ENCODE results near the gene SLC44A5.
"Not testable (repeated sequence)": the region's sequence is repeated elsewhere in the genome, so short reads cannot be mapped to it uniquely, and the experiment has no call there.

SLC44A5 gene

DNA sequence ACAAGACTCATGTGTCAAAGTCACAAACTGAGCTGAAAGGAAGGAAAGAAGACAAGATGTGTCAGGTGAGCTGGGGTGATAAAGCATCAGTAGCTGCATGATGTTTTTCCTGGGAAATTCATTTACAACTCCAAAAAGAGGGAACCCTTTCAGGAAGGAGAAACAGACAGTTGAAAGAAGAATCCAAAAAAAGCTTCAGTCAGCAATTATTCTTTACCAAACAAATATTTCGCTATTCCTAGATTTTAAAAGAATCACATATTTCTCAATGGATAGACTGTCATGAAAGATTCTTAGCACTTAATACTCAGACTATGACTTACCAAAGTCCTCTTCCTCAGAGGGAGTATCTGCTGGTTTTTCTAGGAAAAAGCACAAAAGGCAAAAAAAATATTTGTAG, 214.7 kb downstream of the SLC44A5 start:
- Histone ChIP-seq H3K9ac (ENCODE audit: low read length) (no peak overlapping the region), H3K36me3 (ENCODE audit: insufficient read depth, low read length) (no peaks in the 10 kb centered on the region), H3K27ac (ENCODE audit: low read depth, low read length) (no peak overlapping the region), H3K9me3 (ENCODE audit: low read length) (no peaks in the 10 kb centered on the region), H3K27me3 (ENCODE audit: control insufficient read depth in 1 of 2, insufficient read depth in 2 of 2, low read length in 2 of 2) (no peaks in the 10 kb centered on the region), H3K4me3 (ENCODE audit: low read depth in 1 of 2, low read length in 2 of 2) (no peak overlapping the region), H3K4me1 (ENCODE audit: insufficient read depth, low read length) (no peaks in the 10 kb centered on the region)

DNA sequence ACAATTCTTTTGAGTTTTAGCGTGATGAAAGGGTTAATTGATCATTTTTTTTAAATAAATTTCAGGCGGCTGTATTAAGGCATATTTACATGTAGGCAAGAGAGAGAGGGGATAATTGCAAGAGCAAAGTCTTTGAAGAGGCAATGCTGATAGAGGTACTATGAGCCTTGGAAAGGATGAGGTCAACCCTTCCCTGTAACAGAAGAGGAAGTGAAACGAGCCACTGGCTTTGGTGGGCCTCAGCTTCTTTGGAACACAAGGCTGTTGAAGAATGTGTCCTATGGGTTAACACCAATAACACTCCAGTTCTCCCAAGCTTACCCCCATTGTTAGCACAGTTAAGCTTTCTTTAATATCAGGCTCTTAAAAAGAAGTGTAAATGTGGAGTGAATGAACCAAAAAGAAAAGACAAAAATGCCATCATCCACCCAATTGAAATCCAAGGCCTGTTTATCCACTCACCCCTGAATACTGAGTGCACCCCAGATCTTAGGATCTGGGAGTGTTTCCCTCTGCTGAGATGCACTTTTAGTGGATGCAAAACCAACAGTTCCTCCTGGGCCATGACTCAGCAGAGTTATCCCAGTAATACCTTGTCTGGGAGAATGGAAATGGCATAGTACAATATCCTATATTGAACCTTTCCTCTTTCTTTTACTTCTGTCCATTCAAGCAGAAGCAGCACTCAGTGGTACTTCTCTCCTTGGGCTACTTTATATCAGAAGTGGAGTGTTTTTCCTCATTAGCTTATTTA, 216.4 kb downstream of the SLC44A5 start:
- no peaks in the 10 kb centered on the region for H3K9me3 ChIP-seq (ENCODE audit: low read length)
- H3K4me1 ChIP-seq (ENCODE audit: insufficient read depth, low read length) = no peaks in the 10 kb centered on the region
- H3K9ac ChIP-seq (ENCODE audit: low read length) = no peak overlapping the region
- no peaks in the 10 kb centered on the region for H3K27me3 ChIP-seq (ENCODE audit: control insufficient read depth in 1 of 2, insufficient read depth in 2 of 2, low read length in 2 of 2)
- no peak overlapping the region for H3K27ac ChIP-seq (ENCODE audit: low read depth, low read length)
- H3K36me3 ChIP-seq (ENCODE audit: insufficient read depth, low read length) = no peaks in the 10 kb centered on the region
- no peak overlapping the region for H3K4me3 ChIP-seq (ENCODE audit: low read depth in 1 of 2, low read length in 2 of 2)

DNA sequence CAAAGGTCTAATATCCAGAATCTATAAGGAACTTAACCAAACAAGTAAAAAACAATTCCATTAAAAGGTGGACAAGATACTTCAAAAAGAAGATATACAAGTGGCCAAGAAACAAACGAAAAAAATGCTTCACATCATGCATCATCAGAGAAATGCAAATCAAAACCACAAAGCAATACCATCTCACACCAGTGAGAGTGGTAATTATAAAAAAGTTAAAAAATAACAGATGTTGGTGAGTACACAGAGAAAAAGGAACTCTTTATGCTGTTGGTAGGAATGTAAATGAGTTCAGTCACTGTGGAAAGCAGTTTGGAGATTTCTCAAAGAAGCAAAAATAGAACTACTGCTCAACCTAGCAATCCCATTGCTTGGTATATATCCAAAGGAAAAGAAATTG, 218.6 kb downstream of the SLC44A5 start:
- H3K4me3 ChIP-seq (ENCODE audit: low read depth in 1 of 2, low read length in 2 of 2) = no peak overlapping the region
- no peak overlapping the region for H3K27ac ChIP-seq (ENCODE audit: low read depth, low read length)
- H3K9me3 ChIP-seq (ENCODE audit: low read length) = no peaks in the 10 kb centered on the region
- H3K9ac ChIP-seq (ENCODE audit: low read length) = no peak overlapping the region
- H3K36me3 ChIP-seq (ENCODE audit: insufficient read depth, low read length) = no peaks in the 10 kb centered on the region
- no peaks in the 10 kb centered on the region for H3K4me1 ChIP-seq (ENCODE audit: insufficient read depth, low read length)
- no peaks in the 10 kb centered on the region for H3K27me3 ChIP-seq (ENCODE audit: control insufficient read depth in 1 of 2, insufficient read depth in 2 of 2, low read length in 2 of 2)

DNA sequence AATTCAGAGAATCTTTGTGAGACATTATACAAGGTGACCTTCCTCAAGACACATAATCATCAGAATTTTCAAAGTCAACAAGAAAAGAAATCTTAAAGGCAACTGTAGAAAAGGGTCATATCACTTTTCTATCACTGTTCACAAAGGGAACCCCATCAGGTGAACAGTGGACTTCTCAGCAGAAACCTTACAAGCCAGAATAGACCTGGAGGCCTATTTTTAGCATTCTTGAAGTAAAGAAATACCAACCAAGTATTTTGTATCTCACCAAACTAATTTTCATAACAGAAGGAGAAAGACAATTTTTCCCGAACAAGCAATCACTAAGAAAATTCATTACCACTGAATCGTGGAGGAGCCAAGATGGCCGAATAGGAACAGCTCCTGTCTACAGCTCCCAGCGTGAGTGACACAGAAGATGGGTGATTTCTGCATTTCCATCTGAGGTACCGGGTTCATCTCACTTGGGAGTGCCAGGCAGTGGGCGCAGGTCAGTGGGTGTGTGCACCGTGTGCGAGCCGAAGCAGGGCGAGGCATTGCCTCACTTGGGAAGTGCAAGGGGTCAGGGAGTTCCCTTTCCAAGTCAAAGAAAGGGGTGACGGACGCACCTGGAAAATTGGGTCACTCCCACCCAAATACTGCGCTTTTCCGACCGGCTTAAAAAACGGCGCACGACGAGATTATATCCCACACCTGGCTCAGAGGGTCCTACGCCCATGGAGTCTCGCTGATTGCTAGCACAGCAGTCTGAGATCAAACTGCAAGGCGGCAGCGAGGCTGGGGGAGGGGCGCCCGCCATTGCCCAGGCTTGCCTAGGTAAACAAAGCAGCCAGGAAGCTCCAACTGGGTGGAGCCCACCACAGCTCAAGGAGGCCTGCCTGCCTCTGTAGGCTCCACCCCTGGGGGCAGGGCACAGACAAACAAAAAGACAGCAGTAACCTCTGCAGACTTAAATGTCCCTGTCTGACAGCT, 235.2 kb downstream of the SLC44A5 start:
- H3K27me3 ChIP-seq (ENCODE audit: control insufficient read depth in 1 of 2, insufficient read depth in 2 of 2, low read length in 2 of 2); H3K27ac ChIP-seq (ENCODE audit: low read depth, low read length); H3K9ac ChIP-seq (ENCODE audit: low read length); H3K9me3 ChIP-seq (ENCODE audit: low read length); H3K4me1 ChIP-seq (ENCODE audit: insufficient read depth, low read length); H3K4me3 ChIP-seq (ENCODE audit: low read depth in 1 of 2, low read length in 2 of 2); H3K36me3 ChIP-seq (ENCODE audit: insufficient read depth, low read length): not testable (repeated sequence)

DNA sequence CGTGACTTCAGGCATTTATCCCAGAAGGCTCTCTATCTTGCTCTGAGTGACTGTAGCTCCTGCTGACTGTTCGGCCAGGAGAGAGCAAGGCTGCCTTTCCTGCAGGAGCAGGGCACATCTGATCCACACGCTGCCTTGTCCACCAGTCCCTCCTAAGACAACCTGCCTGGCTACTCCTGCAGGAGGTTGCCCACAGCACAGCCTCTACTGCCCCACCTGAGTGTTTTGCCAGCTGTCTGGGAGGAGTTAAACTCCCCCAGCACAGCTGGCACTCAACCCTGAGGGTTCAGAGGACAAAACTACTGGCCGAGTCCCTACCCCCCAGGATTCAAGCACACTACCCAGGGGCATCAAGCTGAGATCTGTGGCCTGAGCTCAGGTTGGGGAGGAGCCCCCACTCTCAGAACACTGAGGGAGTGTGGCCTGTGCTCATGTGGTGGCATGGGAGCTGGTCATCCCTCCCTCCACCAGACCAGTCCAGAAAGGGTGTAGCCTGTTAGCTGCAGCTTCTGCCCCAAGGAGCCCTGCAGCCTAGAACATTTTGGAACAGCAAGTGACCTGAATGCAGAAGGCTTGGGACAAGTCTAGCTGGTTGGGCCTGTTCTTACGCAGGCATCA, 237.3 kb downstream of the SLC44A5 start:
- Histone ChIP-seq H3K4me3 (ENCODE audit: low read depth in 1 of 2, low read length in 2 of 2) (no peak overlapping the region), H3K27ac (ENCODE audit: low read depth, low read length) (no peak overlapping the region), H3K9me3 (ENCODE audit: low read length) (no peaks in the 10 kb centered on the region), H3K9ac (ENCODE audit: low read length) (no peak overlapping the region), H3K36me3 (ENCODE audit: insufficient read depth, low read length) (no peaks in the 10 kb centered on the region), H3K4me1 (ENCODE audit: insufficient read depth, low read length) (no peaks in the 10 kb centered on the region), H3K27me3 (ENCODE audit: control insufficient read depth in 1 of 2, insufficient read depth in 2 of 2, low read length in 2 of 2) (no peaks in the 10 kb centered on the region)

DNA sequence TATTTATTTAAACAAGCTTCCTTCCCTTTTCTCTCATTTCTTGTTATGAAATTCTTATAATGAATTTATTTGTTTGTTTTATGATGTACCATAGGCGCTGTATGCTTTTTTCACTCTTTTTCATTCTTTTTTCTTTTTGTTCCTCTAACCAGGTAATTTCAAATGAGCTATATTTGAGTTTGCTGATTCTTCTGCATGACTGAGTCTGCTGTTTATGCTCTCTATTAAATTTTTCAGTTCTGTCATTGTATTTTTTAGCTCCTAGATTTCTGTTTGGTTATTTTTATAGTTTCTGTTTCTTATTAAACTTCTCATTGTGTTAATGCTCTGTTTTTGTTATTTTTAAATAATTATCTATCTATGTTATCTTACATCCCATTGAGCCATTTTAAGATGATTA, 244.3 kb downstream of the SLC44A5 start:
- H3K9me3 ChIP-seq (ENCODE audit: low read length) = no peaks in the 10 kb centered on the region
- H3K27ac ChIP-seq (ENCODE audit: low read depth, low read length) = no peak overlapping the region
- H3K9ac ChIP-seq (ENCODE audit: low read length) = no peak overlapping the region
- no peaks in the 10 kb centered on the region for H3K36me3 ChIP-seq (ENCODE audit: insufficient read depth, low read length)
- H3K27me3 ChIP-seq (ENCODE audit: control insufficient read depth in 1 of 2, insufficient read depth in 2 of 2, low read length in 2 of 2) = no peaks in the 10 kb centered on the region
- no peaks in the 10 kb centered on the region for H3K4me1 ChIP-seq (ENCODE audit: insufficient read depth, low read length)
- no peak overlapping the region for H3K4me3 ChIP-seq (ENCODE audit: low read depth in 1 of 2, low read length in 2 of 2)

DNA sequence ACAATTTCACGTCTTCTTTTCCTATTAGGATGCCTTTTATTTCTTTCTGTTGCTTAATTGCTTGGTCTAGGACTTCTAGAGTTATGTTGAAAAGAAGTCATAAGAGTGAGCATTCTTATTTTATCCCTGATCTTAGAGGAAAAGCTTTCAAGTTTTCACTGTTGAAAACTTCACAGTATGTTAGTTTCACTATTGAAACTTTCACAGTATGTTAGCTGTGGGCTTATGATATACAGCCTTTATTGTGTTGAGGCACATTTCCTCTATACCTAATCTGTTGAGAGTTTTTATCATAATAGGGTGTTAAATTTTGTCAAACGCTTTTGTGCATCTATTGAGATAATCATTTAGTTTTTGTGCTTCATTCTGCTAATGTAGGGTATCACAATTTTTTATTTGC, 249.7 kb downstream of the SLC44A5 start:
- no peaks in the 10 kb centered on the region for H3K36me3 ChIP-seq (ENCODE audit: insufficient read depth, low read length)
- H3K27ac ChIP-seq (ENCODE audit: low read depth, low read length) = no peak overlapping the region
- no peaks in the 10 kb centered on the region for H3K4me1 ChIP-seq (ENCODE audit: insufficient read depth, low read length)
- no peak overlapping the region for H3K9ac ChIP-seq (ENCODE audit: low read length)
- H3K27me3 ChIP-seq (ENCODE audit: control insufficient read depth in 1 of 2, insufficient read depth in 2 of 2, low read length in 2 of 2) = no peaks in the 10 kb centered on the region
- H3K4me3 ChIP-seq (ENCODE audit: low read depth in 1 of 2, low read length in 2 of 2) = no peak overlapping the region
- H3K9me3 ChIP-seq (ENCODE audit: low read length) = no peaks in the 10 kb centered on the region

DNA sequence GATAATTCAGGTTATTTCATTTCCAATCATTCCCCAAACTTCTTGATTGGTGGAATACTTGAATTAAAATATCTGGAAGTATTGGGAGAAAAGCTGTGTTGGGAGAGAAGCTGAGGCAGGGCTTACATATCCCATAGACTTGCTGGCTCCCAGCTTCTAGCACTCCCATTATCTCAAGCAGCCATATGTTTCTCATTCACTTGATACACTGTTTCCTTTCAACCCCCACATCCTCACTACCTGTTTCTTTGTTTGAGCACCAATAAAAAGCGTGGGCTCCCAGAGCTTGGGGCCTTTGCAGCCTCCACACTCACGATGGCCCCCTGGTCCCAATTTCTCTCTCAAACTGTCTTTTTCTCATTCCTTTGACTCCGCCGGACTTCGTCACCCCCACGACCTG, 256.6 kb downstream of the SLC44A5 start:
- H3K27me3 ChIP-seq (ENCODE audit: control insufficient read depth in 1 of 2, insufficient read depth in 2 of 2, low read length in 2 of 2); H3K9me3 ChIP-seq (ENCODE audit: low read length); H3K9ac ChIP-seq (ENCODE audit: low read length); H3K4me3 ChIP-seq (ENCODE audit: low read depth in 1 of 2, low read length in 2 of 2); H3K27ac ChIP-seq (ENCODE audit: low read depth, low read length); H3K4me1 ChIP-seq (ENCODE audit: insufficient read depth, low read length); H3K36me3 ChIP-seq (ENCODE audit: insufficient read depth, low read length): not testable (repeated sequence)

DNA sequence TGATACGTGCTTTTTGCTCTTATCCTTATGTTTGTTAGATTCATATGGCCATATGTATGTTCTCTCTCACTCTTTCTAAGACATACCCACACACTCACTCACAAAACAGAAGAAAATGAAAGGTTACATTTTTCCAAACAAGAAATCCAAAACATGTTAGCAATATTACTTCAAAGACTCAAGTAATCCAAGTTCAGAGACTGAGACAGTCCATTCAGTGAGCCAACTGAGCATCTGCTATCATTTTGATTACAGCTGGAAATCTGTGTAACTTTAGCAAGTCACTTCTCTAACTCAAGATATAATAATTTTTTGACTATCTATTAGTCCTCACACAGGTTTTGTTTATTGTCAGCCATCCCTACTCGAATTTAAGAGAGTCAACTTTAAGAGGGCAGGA, 257.9 kb downstream of the SLC44A5 start:
- Histone ChIP-seq H3K36me3 (ENCODE audit: insufficient read depth, low read length) (no peaks in the 10 kb centered on the region), H3K4me1 (ENCODE audit: insufficient read depth, low read length) (no peaks in the 10 kb centered on the region), H3K9me3 (ENCODE audit: low read length) (no peaks in the 10 kb centered on the region), H3K4me3 (ENCODE audit: low read depth in 1 of 2, low read length in 2 of 2) (no peak overlapping the region), H3K27ac (ENCODE audit: low read depth, low read length) (no peak overlapping the region), H3K27me3 (ENCODE audit: control insufficient read depth in 1 of 2, insufficient read depth in 2 of 2, low read length in 2 of 2) (no peaks in the 10 kb centered on the region), H3K9ac (ENCODE audit: low read length) (no peak overlapping the region)

DNA sequence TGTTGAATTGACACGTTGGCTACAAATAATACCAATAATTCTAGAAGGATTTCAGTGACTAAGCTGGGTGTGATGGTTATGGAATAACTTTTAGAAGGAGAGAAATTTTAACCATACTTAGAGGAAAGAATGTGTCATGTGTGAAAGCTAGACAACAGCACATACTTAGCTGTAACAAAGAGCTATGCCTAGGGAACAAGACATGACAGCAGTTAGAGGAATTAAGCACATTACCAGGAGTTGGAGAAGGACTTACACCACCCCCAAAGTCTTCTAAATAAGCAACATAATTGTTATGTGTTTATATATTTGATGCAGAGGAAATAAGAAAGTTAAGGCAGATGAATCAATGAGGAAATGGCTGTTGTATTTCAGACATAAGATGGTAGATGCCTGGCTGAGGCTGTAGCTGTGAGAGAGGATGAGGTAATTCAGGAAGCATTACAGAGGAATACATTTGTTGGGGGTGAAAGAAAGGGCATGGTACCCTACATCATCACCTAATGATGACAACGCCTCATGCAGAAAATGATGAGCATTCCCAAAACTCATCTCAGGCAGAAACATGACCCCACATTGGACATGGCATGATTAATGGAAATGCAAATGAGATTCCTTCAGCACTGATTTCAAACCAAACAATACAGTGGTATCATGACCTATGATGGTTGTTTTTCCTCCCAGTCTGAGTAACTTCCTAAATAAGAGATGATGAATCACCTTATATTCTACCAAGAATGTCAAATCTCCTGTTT, 265.2 kb downstream of the SLC44A5 start:
- Histone ChIP-seq H3K4me3 (ENCODE audit: low read depth in 1 of 2, low read length in 2 of 2) (no peak overlapping the region), H3K27ac (ENCODE audit: low read depth, low read length) (no peak overlapping the region), H3K4me1 (ENCODE audit: insufficient read depth, low read length) (no peaks in the 10 kb centered on the region), H3K9ac (ENCODE audit: low read length) (no peak overlapping the region), H3K9me3 (ENCODE audit: low read length) (no peaks in the 10 kb centered on the region), H3K27me3 (ENCODE audit: control insufficient read depth in 1 of 2, insufficient read depth in 2 of 2, low read length in 2 of 2) (no peaks in the 10 kb centered on the region), H3K36me3 (ENCODE audit: insufficient read depth, low read length) (no peaks in the 10 kb centered on the region)

DNA sequence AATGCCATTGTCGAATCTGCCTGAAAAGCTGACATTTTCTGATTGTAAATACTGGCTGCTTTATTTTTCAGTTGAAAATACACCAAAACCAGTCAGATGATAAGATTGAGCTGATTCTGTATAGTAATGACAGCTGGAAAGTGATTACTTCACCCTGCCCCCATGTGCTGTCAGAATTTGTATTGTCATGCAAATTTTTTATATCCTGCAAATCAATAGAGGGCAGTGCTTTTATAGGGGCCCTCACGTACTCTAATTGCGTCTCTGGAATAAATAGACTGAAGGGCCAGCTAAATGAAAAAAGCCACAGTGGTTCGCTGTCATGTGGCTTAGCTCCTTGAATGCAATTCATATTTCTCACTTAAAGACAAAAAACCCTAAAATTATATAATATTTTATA, 268.1 kb downstream of the SLC44A5 start:
- Histone ChIP-seq H3K9me3 (ENCODE audit: low read length) (no peaks in the 10 kb centered on the region), H3K27me3 (ENCODE audit: control insufficient read depth in 1 of 2, insufficient read depth in 2 of 2, low read length in 2 of 2) (no peaks in the 10 kb centered on the region), H3K4me3 (ENCODE audit: low read depth in 1 of 2, low read length in 2 of 2) (no peak overlapping the region), H3K9ac (ENCODE audit: low read length) (no peak overlapping the region), H3K27ac (ENCODE audit: low read depth, low read length) (no peak overlapping the region), H3K36me3 (ENCODE audit: insufficient read depth, low read length) (no peaks in the 10 kb centered on the region), H3K4me1 (ENCODE audit: insufficient read depth, low read length) (no peaks in the 10 kb centered on the region)

Data from muscle layer of colon (tissue), 2 donors.